Neuron (in vitro differentiated cells): Measurements from ENCODE around the gene ARFGAP1.

ENCODE experiments used
- H2AFZ ChIP-seq: one replicate; pipeline ENCODE4 v1.6.1; 2013; ENCODE audit warnings: low read depth, mild to moderate bottlenecking, inconsistent platforms, low read length, moderate library complexity
- H3K27me3 ChIP-seq: one replicate; pipeline ENCODE4 v1.6.1; 2013; ENCODE audit warnings: low read length; ENCODE audit not compliant: insufficient read depth
- H3K36me3 ChIP-seq: one replicate; pipeline ENCODE4 v1.6.1; 2013; ENCODE audit warnings: low read length; ENCODE audit not compliant: insufficient read depth
- H3K4me1 ChIP-seq: one replicate; pipeline ENCODE4 v1.6.1; 2013; ENCODE audit warnings: low read length; ENCODE audit not compliant: insufficient read depth
- H3K4me3 ChIP-seq: 2 replicates; pipeline ENCODE4 v1.5.1; 2013; ENCODE audit warnings: mild to moderate bottlenecking, low read length, moderate library complexity
- H3K9me3 ChIP-seq: one replicate; pipeline ENCODE4 v1.6.1; 2013; ENCODE audit warnings: low read length

ARFGAP1 gene

DNA sequence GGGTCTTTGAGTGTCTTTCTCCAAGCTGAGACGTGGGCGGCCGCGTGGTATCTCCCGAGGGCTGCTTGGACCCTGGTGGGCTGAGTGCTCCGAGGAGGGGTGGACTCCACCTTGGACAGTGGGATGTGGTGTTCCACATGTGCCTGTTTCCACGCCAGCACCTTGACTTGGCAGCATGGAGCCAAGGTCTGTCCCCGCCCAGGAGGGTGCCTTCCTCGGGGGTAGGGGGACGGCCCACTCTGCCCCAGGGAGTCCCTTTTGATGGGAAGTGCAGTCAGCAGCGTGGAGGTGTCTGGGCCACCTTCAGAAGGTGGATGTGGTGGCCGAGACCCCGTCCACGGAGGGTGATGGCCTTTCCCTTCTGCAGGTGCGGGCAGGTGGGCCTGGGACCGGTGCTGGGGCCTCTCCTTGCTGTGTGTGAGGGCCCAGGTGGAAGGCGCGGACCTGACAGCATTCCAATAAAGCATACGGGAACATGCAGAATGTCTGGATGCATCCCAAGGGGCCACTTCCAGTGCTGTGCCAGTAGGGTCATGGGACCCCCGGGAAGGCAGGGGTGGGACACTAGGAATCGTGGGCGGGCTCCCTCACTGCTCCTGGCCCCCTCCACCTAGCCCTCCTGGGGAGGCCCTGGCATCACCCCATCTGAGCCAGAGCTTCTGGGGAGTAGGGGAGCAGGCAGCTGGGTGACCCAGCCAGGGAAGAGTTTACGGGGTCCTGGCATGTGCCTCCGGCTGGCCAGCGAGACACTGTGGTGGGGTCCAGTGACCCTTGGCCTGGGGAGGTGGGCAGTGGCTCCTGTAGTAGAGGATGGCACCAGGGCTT lies 16.9 kb downstream of the ARFGAP1 start:
- Histone ChIP-seq H3K9me3 (no peaks in the 10 kb centered on the region), H3K27me3 (no peaks in the 10 kb centered on the region), H3K4me3 (no peak overlapping the region), H2AFZ (no peak overlapping the region), H3K4me1 (no peaks in the 10 kb centered on the region), H3K36me3 (peaks cover 30% of the 10 kb centered on the region)

DNA sequence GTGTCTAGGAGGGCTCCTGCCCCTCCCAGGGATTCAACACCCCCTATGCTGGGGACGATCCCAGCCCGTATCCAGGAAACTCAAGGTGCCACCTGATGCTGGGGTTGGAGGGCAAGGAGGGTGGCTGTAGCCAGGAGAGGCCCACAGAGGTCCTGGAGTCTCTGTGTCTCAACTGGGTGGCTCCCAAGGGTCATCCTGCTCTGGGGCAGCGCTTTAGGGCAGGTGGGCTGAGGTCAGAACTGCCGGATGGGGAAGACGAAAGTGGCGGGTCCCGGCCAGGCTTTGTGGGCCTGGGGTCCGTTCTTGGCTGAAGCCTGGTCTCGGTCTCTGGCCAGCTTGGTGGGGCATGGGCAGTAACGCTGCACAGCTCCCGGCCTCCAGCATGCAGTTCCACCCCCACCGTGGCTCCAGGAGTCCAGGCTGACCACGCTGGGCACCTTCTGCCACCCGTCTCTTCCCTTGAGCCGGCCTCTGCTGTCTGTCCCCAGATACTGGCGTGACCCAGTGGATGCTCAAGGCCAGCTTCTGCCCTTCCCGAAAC lies 17.6 kb downstream of the ARFGAP1 start:
- Histone ChIP-seq H3K27me3 (no peaks in the 10 kb centered on the region), H3K4me1 (peaks cover 3% of the 10 kb centered on the region), H3K9me3 (no peaks in the 10 kb centered on the region), H3K36me3 (peaks cover 27% of the 10 kb centered on the region), H3K4me3 (no peak overlapping the region), H2AFZ (no peak overlapping the region)

DNA sequence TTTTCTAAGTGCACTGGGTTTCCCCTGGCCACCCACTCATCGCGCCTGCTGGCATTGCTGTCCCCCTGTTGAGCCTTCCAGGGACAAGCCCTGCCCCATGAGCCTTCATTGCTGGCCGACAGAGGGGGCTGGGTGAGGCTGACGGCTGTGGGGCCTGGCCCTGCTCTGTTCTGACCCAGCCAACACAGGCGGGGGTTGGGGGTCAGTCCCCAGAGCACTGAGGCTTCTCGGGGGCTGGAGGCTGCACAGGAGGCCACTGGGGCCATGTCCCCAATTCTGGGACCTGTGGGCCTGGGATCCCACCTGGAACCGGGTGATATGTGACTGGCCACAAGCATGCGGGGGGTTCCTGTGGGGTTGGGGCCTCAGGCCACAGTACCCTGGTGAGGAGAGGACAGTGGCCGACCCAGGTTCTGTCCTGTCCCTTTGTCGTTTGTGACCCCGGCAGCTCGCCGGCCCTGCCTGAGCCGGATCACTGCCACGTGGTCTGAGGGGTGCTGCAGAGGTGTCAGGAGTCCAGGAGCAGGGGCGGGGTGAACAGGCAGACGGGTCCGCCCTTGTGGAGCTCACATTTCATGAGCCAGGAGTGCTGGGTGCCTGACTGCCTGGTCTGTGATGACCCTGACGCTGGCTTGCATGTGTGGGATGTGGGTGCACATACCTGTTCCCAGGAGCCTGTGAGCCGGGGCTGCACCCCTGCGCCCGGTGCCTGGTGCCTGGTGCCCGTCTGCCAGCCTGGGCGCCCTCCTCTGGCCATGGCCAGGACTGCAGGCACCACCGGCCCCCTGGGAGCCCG lies 18.3 kb downstream of the ARFGAP1 start:
- Histone ChIP-seq H3K4me1 (peaks cover 9% of the 10 kb centered on the region), H3K4me3 (no peak overlapping the region), H3K9me3 (no peaks in the 10 kb centered on the region), H3K36me3 (peaks cover 24% of the 10 kb centered on the region), H3K27me3 (no peaks in the 10 kb centered on the region), H2AFZ (no peak overlapping the region)

DNA sequence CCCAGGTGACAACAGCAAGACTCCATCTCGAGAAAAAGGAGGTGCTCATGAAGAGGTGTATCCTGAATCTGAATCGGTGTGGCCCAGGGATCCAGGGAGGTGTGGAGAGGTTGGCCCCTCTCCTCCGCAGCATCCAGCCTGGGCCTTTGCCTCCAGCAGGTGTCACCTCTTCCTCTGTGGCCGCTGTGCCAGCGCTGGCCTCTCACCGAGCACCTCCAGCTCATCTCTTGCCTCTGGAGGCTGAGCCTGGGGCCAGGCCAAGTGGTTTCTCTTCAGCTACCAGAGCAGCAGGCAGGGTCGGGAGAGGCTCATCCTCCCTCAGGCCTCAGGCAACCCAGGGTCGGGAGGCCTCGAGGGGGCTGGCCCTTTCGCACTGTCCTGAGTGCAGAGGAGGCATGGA lies 19.2 kb downstream of the ARFGAP1 start:
- no peaks in the 10 kb centered on the region for H3K9me3 ChIP-seq
- H2AFZ ChIP-seq, result no peak overlapping the region
- peaks cover 19% of the 10 kb centered on the region for H3K4me1 ChIP-seq
- H3K4me3 ChIP-seq, result no peak overlapping the region
- H3K27me3 ChIP-seq, result no peaks in the 10 kb centered on the region
- peaks cover 19% of the 10 kb centered on the region for H3K36me3 ChIP-seq

DNA sequence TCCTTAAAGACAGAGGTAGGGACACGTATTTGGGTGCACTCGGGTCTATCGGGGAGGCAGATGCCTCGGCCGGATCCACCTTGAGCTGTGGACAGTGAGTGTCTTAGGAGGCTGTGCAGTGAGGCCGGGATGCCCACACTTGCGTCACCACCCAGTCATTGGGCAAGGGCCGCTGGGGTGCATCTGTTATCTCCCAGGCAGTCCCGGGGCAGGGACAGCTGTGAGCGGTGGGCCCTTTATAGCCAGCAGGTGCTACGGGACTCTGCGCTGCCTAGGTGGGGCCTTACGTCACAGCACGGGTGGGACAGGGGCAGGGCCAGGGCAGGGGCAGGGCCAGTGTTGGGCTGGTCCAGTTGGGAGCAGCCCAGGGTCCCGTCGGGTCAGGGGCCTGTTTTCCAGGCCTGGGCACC lies 19.7 kb downstream of the ARFGAP1 start:
- H3K4me3 ChIP-seq, result no peak overlapping the region
- no peaks in the 10 kb centered on the region for H3K9me3 ChIP-seq
- H3K36me3 ChIP-seq, result peaks cover 19% of the 10 kb centered on the region
- H3K27me3 ChIP-seq, result no peaks in the 10 kb centered on the region
- H3K4me1 ChIP-seq, result peaks cover 21% of the 10 kb centered on the region
- H2AFZ ChIP-seq, result no peak overlapping the region

DNA sequence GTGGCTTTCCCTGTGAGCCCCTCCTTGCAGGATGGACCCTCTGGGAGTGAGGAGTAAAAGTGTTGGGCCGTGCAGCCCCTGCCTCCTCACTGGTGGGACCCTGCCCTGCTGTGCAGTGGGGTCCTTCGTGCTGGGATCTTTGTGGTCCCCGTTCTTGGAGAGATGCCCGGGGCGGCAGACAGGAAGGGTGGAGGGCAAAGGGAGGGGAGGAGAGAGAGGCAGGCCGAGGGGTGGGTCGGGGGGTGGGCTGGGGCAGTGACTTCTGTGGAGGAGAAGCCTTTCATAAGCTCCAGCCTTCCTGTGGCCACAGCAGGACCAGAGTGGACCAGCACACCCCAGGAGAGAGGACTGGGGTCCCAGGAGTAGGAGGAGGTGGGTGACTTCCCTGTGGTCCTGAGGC lies 20.3 kb downstream of the ARFGAP1 start, which contains the start of gene COL20A1:
Gene COL20A1, plus strand, starts transcription at position 283 of the 400 bp plus-strand sequence. CDS start 1,922 bp downstream, outside the sequence.
- peaks cover 21% of the 10 kb centered on the region for H3K4me1 ChIP-seq
- no peaks in the 10 kb centered on the region for H3K27me3 ChIP-seq
- no peak within 1 kb of the TSS for H2AFZ ChIP-seq
- no peaks in the 10 kb centered on the region for H3K9me3 ChIP-seq
- peaks cover 13% of the 10 kb centered on the region for H3K36me3 ChIP-seq
- no peak within 1 kb of the TSS for H3K4me3 ChIP-seq

DNA sequence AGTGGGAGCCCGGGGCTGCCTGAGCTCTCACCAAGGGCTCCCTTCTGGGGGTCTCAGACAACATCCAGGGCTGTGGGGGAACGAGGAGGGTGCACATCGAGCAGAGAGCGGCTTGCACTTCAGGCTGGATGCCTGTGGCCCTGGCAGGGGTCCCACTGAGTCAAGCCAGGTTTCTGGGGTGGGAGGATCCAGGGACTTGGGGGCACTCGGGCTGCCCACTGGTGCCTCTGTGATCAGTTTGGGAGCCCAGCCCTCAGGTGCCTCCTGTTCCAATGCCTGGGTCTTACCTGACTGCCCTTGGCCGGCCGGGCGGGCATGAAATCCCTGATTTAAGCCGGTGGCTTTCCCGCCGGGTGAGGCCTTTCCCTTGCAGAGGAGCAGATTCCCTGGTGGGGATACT lies 20.8 kb downstream of the ARFGAP1 start:
- Histone ChIP-seq H3K9me3 (no peaks in the 10 kb centered on the region), H3K4me3 (no peak overlapping the region), H3K4me1 (peaks cover 21% of the 10 kb centered on the region), H2AFZ (no peak overlapping the region), H3K36me3 (peaks cover 8% of the 10 kb centered on the region), H3K27me3 (no peaks in the 10 kb centered on the region)

DNA sequence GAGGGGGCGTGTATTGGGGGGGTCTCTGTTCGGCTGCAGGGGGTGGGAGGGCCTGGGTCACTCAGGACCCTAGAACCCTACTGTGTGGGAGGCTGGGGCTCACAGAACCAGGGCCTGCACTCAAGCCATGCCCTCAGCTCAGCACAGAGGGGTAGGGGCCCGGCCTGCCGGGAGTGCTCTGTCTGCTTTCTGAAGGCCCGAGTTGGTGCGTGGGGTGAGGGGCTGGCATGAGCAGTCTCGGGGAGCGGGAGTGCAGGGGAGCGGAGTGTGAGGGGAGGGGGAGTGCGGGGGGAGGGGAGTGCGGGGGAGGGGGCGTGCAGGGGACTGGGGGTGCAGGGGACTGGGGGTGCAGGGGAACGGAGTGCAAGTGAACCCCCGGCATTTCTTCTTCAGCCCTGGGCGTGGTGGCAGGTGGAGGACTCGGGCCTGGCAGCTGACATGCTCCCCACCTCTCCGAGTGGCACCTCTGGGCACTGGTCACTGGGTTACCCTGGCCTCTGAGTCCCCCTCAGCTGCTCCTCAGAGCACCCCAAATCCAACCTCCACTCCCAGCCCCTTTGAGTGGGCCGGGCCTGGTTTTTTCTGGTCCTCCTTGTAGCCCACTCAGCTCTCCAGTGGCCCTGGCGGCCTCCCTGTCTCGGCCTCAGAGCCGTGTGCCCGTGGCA lies 21.4 kb downstream of the ARFGAP1 start:
- peaks cover 3% of the 10 kb centered on the region for H3K36me3 ChIP-seq
- H2AFZ ChIP-seq, result no peak overlapping the region
- peaks cover 21% of the 10 kb centered on the region for H3K4me1 ChIP-seq
- no peak overlapping the region for H3K4me3 ChIP-seq
- no peaks in the 10 kb centered on the region for H3K27me3 ChIP-seq
- no peaks in the 10 kb centered on the region for H3K9me3 ChIP-seq

DNA sequence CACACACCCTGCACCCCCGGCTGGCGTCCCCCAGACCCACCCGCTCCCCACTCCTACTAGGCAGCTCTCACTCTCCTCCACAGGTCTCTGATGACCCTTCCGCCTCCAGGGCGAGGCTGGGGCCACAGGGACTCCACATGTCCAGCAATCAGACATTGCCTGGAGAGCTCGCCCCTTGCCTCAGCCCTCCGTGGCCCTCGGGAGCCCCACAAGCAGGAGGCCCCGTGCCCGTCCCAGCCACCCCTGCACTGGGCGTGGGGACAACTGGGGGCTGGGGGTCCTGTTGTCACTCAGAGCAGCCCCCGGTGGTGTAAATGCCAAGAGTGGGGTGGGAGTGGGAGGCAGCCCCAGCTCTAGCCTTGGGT lies 21.9 kb downstream of the ARFGAP1 start:
- no peak overlapping the region for H3K4me3 ChIP-seq
- no peaks in the 10 kb centered on the region for H3K36me3 ChIP-seq
- no peaks in the 10 kb centered on the region for H3K27me3 ChIP-seq
- H3K4me1 ChIP-seq, result peaks cover 21% of the 10 kb centered on the region
- no peaks in the 10 kb centered on the region for H3K9me3 ChIP-seq
- H2AFZ ChIP-seq, result no peak overlapping the region

DNA sequence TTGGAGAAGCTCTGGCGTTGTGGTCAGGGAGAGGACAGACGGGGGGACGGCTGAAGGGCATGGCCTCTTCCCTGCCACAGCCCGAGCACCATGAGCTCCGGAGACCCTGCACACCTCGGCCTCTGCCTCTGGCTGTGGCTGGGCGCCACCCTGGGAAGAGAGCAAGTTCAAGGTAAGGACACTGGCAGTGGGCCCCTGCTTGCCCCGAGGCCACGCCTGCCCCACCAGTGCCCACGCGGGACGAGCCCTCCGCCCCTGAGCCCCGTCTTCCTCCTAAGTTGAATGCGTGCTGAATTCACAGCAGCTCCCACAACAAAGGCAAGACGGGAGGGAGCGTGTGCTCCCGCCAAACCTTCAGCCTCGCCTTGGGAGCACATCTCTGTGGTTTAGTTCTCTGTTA lies 22.4 kb downstream of the ARFGAP1 start:
- Histone ChIP-seq H3K4me1 (peaks cover 21% of the 10 kb centered on the region), H2AFZ (no peak overlapping the region), H3K27me3 (no peaks in the 10 kb centered on the region), H3K36me3 (no peaks in the 10 kb centered on the region), H3K4me3 (no peak overlapping the region), H3K9me3 (no peaks in the 10 kb centered on the region)

DNA sequence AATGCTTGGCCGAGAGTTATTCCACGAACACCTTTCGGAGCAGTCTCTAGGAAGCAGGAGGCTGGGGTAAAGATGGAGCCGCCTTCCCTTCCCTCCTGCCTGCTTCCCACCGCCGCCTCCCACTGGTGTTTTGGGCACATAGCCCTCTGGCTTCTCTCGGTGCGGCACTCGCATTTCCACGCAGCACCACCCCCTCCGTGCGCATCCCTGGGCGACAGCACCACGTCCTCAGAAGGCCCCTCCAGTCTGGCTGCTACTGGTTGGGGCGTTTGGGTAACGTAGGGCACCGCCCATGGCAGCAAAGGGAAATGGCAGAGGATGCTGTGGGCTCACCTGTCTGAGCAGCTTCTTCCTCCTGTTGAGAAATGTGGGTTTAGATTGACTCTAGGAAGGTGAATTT lies 22.8 kb downstream of the ARFGAP1 start:
- H3K4me1 ChIP-seq, result peaks cover 21% of the 10 kb centered on the region
- H3K27me3 ChIP-seq, result no peaks in the 10 kb centered on the region
- no peak overlapping the region for H2AFZ ChIP-seq
- H3K4me3 ChIP-seq, result no peak overlapping the region
- no peaks in the 10 kb centered on the region for H3K36me3 ChIP-seq
- H3K9me3 ChIP-seq, result no peaks in the 10 kb centered on the region

DNA sequence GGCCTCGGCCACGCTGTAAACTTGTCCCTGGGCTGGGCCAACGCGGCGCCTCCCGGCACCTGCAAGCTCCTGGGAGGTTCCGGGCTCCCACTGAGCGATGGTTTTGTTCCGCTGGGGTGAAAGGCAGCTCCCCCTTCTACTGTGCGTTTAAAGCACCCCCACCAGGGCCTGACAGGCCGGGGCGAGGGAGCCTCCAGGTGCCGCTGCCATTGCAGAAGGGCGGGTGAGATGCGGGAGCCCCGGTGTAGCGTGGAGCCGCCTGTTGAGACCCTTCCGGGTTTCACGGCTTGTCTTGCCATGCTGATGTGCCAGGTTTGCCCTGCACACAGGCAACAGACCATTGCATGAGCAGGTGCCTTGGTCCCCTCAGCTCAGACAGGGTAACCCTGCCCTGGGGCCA lies 23.2 kb downstream of the ARFGAP1 start:
- no peak overlapping the region for H3K4me3 ChIP-seq
- H3K4me1 ChIP-seq, result peaks cover 21% of the 10 kb centered on the region
- H3K27me3 ChIP-seq, result no peaks in the 10 kb centered on the region
- no peaks in the 10 kb centered on the region for H3K36me3 ChIP-seq
- no peak overlapping the region for H2AFZ ChIP-seq
- H3K9me3 ChIP-seq, result no peaks in the 10 kb centered on the region
